TTC549 (cell line): Measurements from ENCODE around the gene GSPT1.
"Not testable (repeated sequence)": the region's sequence is repeated elsewhere in the genome, so short reads cannot be mapped to it uniquely, and the experiment has no call there.

Source experiments
- FAIRE-seq: peaks from 2 replicates; lab custom pipeline; 2012; peaks lifted over from hg19 to GRCh38; lab: Jason Lieb, UNC

The GSPT1 gene

DNA sequence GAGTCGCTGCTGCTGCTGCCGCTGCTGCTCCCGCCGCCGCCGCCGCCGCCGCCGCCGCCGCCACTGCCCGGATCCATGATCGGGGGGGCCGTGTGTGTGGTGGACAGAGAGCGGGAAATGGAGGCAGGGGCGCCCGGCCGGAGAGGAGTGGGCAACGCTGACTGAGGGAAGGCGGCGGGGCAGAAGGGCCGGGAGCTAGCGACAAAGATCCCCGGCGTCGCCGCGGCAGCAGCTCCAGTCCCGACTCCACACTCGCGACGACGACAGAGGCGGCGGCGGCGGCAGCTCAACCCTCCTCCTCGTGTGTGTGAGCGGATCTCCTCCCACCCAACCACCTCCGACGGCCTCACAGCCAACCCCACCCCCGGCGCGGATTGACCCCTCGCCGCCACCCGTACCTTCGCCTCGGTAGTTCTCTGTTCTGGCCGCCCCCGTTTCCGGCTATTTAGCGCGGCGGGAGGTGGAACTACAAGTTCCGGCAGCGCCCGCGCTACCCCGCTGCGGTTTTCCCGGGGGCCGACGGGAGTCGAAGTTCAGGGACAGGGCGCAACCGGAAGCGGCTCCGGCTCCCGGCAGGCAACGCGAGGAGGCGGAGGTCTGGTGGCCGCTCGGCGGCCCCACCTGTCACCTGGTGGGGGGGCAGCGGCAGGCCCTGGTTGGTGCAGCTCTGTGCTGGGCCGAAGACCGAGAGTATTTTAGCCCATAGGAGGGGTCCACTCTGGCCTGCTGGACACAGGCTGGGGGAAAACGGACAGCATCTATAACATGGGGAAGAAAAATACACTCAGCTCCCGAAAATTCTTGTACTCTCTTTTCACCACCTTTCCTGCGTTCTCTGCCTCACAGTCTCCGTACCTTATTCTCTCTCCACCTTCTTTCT is at the start of gene GSPT1:
Gene GSPT1, minus strand, starts transcription at position 313 of the 880 bp plus-strand sequence. Its CDS starts 236 bp downstream, at position 77.
- peak; percentile 37 for FAIRE-seq

DNA sequence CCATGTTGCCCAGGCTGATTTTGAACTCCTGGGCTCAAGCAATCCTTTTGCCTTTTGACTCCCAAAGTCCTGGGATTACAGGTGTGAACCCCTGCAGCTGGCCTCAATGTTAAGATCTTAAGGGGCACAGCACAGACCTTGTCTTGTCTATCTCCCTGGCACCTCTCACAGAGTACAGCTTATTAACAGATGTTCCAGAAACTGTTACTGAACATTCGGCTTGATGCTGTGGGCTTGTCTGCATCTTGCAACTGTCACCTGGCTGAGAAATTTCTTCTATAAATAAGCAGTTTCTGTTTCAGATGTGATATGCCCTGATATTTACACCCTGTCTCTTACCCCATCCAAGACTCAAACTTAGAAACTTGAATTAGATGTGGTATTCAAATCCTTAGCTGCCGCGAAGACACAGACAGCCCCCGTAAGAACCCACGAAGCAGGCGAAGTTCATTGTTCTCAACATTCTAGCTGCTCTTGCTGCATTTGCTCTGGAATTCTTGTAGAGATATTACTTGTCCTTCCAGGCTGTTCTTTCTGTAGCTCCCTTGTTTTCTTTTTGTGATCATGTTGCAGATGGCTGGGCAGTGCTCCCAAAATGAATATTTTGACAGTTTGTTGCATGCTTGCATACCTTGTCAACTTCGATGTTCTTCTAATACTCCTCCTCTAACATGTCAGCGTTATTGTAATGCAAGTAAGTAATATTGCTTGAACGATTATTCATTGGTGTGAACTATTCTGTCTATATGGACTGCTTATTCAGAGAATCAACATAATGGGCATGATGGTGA is 49.2 kb upstream of the GSPT1 start, which contains the start of gene TNFRSF17:
Gene TNFRSF17, plus strand, starts transcription at position 450 of the 791 bp plus-strand sequence. Its CDS starts 115 bp downstream, at position 565.
- FAIRE-seq: no peak

DNA sequence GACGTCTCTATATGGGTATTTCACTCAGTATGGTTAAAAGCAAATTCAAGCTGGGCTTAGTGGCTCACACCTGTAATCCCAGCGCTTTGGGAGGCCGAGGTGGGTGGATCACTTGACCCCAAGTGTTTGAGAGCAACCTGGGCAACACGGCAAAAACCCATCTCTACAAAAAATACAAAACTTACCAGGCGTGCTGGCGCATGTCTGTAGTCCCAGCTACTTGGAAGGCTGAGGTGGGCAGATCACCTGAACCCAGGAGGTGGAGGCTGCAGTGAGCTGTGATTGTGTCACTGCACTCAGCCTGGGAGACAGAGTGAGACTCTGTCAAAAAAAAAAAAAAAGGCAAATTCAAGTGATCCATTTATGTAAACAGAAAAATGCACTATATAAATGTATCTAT is 48.0 kb upstream of the GSPT1 start:
- no peak for FAIRE-seq

DNA sequence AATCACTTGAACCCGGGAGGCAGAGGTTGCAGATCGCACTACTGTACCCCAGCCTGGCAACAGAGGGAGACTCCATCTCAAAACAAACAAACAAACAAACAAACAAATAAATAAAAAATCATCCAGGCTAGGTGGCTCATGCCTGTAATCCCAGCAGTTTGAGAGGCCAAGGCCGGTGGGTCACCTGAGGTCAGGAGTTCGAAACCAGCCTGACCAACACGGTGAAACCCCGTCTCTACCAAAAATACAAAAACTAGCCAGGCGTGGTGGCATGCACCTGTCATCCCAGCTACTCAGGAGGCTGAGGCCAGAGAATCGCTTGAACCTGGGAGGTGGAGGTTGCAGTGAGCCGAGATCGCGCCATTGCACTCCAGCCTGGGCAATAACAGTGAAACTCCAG is 47.2 kb upstream of the GSPT1 start:
- FAIRE-seq: not testable (repeated sequence)

DNA sequence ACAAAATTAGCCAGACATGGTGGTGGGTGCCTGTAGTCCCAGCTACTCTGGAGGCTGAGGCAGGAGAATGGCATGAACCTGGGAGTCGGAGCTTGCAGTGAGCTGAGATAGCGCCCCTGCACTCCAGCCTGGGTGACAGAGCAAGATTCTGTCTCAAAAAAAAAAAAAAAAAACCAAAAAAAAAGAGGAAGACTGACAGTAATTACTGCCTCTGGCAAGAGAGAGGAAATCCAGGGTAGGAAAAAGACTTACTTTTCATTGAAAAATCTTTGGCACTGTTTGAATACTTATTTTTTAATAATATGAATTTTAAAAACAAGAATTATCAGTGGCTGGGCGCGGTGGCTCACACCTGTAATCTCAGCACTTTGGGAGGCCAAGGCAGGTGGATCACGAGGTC is 46.7 kb upstream of the GSPT1 start:
- FAIRE-seq: not testable (repeated sequence)

DNA sequence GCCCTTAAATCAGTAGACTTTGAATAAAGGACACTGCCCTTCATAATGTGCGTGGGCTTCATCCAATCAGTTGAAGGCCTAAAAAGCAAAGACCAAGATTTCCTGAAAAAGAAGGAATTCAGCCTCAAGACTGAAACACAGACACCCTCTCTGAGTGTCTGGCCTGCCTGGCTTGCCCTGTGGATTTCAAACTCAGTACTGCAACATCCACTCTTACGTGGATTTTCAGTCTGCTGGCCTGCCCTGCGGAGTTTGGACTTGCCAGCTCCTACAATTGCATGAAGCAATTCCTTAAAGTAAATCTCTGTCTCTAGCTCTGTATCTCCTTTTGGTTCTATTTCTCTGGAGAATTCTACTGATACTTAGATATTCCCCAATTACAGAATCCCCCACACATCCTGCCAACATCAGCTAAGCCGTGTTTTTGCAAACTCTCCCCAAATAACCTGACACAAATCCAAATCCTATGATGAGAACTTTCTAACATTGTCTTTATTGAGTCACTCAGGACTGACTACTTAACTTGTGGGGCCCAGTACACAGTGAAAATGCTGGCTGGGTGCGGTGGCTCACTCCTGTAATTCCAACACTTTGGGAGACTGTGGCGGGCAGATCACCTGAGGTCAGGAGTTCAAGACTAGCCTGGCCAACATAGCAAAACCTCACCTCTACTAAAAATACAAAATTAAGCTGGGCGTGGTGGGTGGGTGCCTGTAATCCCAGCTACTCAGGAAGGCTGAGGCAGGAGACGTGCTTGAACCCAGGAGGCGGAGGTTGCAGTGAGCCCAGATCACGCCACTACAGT is 42.0 kb upstream of the GSPT1 start:
- no peak for FAIRE-seq

DNA sequence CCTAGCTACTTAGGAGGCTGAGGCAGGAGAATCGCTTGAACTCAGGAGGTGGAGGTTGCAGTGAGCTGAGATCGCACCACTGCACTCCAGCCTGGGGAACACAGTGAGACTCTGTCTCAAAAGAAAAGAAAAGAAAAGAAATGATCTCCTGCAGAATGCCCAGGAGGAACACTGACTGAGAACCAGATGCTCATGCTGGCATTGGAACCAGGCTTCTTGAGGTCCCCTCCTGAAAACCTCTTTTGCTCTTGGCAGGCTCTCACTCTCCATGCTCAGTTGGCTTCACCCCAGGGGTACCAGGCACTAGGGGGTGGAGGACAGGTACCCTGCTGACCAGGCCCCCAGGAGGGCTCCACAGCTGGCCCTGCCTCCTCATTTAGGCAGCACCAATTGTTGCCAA is 40.8 kb upstream of the GSPT1 start:
- FAIRE-seq: no peak

DNA sequence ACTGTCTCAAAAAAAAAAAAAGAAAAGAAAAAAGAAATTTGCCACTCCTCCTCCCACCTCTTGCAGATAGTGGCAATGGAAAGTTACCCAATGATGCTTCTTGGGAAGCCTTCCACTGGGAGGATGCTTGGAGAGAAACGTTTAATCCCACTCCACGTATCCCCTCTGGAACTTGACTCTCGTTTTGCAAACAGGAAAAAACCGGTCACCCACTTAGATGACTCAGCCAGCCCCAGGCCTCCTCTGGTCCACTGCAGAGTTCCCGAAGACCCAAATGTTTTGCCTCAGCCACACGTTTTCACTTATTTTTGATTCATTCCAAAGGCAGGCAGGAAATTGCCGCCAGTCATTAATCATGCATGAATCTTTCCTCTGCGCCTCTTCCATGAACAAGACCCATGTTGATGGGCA is 40.0 kb upstream of the GSPT1 start:
- FAIRE-seq: no peak

DNA sequence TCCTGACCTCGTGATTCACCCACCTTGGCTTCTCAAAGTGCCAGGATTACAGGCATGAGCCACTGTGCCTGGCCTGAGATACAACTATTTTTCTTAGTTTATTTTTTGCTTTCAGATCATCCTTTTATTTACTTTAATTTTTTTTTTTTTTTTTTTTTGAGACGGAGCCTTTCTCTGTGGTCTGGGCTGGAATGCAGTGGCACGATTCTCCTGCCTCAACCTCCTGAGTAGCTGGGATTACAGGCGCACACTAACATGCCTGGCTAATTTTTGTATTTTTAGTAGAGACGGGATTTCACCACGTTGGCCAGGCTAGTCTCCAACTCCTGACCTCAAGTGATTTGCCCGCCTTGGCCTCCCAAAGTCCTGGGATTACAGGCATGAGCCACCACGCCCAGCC is 37.8 kb upstream of the GSPT1 start:
- FAIRE-seq: not testable (repeated sequence)

DNA sequence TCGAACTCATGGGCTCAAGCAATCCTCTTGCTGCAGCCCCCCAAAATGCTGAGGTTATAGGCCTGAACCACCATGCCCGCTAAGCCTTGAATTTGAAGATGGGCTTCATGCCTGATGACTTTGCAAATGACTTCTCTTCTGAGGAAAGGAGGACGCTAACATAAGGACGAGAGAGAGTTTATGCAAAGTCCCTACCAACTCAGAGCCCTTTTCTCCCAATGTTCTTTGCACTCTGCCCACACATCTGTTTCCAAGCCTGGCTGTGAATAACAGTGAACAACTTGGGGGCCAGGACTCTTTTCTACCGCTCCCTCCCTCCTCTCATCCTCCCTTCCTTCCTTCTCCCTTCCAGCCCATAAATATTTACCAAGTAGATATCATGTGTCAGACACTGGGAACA is 34.6 kb upstream of the GSPT1 start:
- FAIRE-seq: no peak

DNA sequence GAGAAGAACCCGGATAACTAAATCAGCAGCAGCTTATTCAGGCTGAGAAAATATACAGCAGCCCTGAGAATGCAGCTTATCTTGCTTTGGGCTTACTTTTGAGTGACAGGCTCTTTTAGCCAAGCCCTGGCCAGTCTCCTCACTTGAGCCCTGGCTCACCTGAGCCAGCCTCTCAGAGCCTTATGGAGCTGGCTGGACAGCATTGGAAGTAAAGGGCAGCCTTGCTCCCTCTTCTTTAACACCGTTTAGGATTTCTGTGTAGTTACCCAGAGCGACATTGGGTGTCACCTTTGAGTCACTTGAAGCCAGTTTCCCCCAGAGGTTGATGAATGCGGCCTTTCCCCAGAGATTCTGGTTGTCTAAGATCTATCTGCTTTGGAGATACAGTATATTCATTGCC is 33.8 kb upstream of the GSPT1 start:
- no peak for FAIRE-seq

DNA sequence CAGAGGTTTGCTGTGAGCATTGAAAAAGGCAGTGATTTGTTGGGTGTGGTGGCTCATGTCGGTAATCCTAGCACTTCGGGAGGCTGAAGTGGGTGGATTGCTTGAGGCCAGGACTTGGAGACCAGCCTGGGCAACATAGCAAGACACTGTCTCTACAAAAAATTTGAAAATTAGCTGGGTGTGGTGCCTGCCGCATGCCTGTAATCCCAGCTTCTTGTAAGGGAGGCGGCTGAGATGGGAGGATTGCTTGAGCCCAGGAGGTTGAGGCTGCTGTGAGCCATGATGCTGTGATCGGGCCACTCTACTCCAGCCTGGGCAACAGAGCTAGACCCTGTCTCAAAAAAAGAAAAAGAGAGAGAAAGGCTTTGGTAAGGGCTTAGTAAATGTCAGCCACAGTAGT is 33.1 kb upstream of the GSPT1 start:
- no peak for FAIRE-seq

DNA sequence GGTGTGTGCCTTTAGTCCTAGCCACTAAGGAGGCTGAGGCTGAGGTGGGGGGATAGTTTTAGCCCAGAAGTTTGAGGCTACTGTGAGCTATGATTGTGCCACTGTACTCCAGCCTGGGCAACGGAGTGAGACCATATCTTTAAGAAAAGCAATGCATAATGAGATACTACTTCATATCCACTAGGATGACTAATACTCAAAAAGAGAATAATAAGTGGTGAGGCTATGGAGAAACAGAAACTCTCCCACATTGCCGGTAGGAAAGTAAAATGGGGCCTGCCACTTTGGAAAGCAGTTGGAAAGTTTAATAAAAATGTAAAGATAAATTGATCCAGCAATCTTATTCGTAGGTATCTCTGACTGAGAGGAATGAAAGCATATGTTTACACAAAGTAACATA is 30.7 kb upstream of the GSPT1 start:
- FAIRE-seq: no peak

DNA sequence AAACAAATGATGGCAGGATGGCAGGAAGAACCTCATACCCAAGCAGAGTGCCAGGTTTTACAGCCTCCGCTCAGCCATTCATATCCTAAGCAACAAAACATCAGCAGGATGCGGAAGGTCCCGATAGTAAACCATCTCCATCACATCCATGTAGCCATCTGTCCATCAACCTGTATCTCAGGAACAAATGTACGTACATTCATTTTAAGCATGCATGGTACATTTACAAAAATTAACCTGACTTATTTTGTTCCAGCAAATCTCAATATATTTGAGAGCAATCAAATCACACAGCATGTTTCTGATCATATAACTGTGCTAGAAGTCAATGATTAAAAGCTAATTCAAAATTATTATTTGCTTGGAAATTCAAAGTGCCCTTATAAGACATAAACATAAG is 26.2 kb upstream of the GSPT1 start, which contains the start of gene NPIPB2:
Gene NPIPB2, minus strand, starts transcription at position 101 of the 400 bp plus-strand sequence. Its CDS starts 0 bp downstream, at position 101.
- not testable (repeated sequence) for FAIRE-seq

DNA sequence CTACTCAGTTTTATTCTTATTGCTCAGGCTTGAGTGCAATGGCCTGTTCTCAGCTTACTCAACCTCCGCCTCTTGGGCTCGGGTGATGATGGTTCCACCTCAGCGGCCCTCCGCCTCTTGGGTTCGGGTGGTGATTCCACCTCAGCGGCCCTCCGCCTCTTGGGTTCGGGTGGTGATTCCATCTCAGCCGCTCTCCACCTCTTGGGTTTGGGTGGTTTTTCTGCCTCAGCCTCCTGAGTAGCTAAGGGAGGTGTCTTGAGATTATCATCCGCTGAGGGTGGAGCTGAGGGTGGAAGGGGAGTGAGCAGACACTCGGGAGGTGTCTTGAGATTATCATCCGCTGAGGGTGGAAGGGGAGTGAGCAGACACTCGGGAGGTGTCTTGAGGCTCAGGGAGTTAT is 11.6 kb upstream of the GSPT1 start:
- not testable (repeated sequence) for FAIRE-seq

DNA sequence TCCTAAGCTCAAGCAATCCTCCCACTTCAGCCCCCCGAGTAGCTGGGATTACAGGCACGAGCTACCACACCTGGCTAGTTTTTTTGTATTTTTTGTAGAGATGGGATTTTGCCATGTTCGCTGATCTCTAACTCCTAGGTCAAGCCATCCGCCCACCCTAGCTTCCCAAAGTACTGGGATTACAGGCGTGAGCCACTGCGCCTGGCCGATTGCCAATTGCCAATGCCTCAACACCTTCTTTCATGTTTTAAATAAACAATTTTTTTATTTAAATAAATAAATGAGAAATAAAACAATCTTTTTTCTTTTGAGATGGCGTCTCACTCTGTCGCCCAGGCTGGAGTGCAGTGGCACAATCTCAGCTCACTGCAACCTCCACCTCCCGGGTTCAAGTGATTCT is 8.3 kb upstream of the GSPT1 start:
- FAIRE-seq: not testable (repeated sequence)

DNA sequence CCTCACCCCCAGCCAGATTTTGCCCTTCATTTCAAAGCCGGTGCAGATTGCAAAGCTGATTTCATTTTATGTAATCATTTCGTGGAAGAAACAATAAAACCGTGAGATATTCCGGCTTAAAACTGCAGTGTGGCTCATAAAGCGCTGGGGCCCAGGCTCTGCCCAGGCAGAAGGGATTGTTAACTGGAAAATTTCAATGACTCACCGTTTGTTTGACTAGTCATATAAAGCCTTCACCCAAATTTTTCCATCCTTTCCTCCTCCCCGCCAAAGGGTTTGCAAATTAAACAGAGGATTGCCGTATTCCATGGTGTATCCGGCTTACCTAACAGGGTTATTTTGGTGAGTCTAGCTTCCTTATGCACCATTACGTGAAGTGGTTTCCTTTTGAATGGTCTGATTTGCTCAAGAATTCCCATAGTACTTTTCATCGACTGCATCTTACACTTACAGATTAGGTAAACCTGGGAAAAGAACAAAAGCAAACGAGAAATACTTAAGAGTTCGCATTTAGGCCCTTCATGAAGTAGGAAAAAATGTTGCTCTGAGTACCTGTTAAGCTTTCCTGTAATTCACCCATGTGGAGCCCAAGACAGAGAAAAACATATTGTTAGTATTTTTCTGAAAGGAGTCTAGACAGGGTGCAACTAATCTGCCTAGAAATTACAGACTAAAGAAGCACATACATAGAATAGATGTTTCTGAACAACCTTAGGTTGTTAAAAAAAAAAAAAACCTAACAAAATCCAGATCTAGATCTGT is 949 bp upstream of the GSPT1 start:
- no peak for FAIRE-seq

DNA sequence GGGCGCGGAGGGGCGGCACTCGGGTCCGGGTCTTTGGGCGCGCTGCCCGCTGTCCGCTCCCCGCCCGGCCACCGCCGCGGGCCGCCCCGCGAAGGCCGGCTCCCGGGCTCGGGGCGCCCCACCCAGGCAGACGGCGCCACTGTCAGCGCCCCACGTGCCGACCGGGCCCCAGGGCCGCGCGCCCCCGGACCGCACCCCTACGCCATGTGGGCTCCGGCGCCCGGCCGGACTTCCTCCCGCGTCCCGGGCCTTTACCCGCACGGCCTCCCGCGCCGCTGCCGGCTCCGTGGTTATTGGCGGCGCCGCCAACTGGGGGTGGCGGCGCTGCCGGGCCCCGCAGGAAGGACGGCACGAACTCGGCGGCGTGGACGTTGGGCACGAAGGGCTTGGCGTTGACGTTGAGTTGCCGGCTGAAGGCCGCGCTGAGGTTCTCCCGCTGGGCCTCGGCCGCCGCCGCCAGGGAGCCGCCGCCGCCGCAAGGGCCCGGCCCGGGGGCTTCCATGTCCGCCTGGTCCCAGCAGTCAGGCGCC is 577 bp downstream of the GSPT1 start:
- no peak for FAIRE-seq

DNA sequence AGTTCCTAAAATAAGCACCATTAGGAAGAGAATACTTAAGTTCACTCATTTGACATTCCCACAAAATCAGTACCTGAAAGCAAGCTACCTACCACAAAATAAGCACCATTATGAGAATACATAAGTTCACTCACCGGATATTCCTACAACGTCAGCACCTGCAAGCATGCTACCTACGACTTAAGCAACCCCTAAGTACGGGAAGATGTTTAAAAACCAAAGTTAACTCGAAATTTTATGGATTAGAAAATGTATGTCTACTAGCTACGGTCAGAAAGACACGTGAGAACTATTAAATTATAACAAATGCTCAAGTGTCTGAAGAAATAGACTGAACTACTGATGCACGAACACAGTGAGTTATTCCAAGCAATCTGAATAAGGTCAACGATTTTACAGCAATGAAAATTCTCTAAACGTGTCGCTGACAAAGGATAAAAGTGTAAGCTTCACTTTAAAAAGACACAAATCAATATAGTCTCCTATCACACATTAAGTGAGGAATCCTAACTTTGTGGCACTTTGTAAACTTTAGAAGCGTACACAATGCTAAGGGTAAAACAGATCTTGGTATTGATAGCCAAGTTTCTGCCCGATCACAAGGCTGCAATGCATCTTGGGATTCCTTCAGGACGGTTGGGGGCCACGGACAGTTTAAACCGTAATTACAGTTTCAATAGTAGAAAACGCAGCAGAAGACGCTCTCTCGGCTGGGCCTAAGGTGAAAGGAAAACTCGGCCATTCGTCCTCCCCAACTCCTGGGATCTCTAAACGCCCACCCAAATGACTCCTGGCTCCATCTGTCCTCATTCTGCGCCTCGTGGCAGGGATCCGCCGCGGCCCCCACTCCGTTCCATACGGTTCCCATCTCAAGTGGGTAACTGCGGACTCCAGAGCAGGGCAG is 1.3 kb downstream of the GSPT1 start:
- FAIRE-seq: no peak

DNA sequence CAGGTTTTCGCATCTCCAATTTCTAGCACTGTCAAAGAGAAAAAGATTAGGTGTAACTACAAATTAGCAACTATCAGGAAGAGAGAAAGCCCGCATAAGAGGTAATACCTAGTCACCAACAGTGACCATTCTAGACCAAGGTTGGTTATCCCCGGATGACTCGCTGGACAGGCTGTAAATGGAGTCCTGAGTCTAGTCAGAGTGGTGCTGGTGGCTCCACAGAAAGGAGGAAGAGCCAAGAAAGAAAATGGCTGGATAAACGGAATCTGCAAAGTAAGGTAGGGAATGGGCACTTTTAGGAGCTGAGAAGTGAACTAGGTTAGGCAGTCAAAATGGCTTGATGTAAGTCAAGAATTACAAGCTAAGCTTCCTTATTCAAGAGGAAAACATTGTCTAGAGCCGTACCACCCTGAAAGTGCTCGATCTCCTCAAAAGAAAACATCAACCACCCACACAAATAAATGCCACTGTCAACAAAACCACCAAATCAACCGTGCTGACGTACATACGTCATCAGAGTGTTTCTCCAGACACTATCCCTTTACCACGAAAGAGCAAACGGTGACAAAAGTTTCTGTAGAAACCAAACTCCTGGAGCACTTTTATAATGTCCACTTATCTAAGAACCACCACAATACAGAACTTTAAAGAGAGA is 2.2 kb downstream of the GSPT1 start:
- no peak for FAIRE-seq
